GM18870 (cell line): ENCODE results near the gene CST8.

Experiments used
- ATAC-seq: cut with Tn5 transposase; IDR thresholded peaks from one replicate; pipeline ENCODE4 v1.9.1; 2021; ENCODE audit warnings: moderate library complexity; ENCODE audit not compliant: unreplicated experiment

The CST8 gene

DNA sequence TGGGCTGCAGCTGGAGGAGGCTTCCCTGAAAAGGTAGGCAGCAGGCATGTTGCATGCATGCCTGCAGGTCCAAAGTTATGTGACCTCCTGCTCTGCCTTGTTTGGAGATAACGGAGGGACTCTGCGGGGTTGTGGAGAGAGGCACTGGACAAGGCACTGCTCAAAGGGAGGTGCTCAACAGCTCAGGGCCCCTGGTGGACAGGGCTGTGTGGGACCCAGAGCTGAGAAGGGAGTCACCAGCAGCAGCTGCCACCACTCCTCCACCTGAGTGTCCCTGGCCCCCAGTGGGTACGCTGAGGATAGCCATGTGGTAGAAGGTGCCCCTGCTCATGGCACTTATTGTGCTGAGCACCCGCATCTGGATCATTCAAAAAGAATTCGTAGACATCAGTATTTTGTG lies 15.5 kb upstream of the CST8 start:
- no peak for ATAC-seq

DNA sequence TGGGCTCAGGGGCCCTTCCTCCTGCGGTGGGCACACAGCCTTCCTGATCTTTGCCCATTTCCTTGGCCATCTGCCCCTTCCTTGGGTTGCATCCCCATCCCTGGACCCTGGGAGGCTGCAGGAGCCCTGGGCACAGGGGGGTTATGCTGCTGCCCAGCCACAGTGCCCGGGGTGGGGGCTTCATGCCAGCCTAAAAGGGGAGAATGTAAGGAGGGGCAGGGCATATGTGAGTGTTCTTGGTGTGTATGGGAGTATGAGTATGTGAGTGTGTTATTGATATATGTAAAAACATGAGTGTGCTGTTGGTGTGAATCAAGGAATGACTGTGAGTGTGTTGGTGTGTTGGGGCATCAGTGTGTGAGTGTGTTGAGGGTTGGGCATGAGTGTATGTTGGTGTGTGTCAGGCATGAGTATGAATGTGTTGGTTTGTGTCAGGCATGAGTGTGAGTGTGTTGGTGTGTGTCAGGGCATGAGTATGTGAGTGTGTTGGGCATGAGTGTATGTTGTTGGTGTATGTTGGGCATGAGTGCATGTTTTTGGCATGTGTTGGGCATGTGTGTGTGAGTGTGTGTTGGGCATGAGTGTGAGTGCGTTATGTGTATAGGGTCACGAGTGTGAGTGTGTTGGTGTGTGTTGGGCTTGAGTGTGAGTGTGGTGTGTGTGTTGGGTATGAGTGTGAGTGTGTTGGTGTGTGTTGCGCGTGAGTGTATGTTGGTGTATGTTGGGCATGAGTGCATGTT lies 14.7 kb upstream of the CST8 start:
- no peak for ATAC-seq

GRCh38 chr20:23477223-23477622 lies 13.7 kb upstream of the CST8 start:
- ATAC-seq, result no peak

DNA sequence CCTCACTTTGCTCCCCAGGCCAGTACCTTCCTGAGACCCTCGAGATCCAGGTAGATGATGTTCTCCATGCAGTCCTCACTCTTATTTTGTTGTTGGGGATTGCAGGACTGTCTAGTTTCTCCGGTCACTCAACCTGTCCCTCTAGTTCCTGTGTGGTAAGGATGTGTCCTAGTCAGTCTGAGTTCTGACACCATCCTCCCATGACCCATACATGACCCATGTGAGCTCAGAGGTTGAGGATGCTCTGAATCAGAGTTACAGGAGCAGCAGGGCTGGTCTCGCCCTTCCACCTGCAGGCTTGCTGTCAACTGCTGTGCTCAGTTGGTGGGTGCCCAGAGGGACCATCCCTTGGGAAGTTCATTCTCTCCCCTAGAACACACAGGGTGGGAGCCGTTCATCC lies 11.9 kb upstream of the CST8 start:
- ATAC-seq, result no peak

- ATAC-seq, result no peak
Measured at GRCh38 chr20:23482138-23482537, 8.8 kb upstream of the CST8 start.

DNA sequence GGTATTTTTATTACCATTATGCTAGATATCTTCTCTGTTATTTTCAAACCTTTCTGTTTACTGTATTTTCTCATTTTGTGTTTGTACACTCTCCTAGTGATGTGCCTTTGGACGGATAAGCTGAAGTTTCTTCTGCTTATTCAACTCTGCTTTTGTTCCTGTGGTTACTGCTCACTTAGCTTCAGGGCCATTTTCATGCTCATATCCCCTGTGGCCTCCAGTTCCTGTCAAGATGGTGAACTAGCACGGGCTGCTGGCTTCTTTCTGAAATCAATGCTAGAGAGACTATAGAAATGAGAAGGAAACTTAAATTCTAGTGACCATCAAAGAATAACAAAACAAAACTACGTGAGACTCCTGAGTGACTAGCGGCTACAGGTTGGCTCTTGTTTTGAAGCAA lies 6.8 kb upstream of the CST8 start:
- no peak for ATAC-seq

DNA sequence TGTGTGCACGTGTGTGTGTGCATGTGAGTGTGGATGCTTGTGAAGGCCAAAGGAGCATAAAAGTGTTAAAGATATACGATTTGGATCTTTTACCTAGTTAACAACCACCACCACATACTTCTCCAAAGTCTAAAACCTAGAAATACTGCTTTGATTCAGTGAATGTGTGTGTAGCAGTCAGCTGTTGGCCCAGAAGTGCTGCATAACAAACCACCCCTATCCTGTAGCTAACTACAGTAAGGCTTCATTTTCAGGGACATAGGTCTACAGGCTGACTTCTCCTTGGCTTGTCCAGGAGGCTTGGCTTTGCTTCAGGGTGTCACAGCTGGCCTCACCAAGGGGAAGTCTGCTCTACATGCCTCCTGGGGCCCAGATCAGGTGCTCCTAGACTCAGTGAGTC lies 2.4 kb upstream of the CST8 start:
- no peak for ATAC-seq

GRCh38 chr20:23488996-23489395 lies 1.9 kb upstream of the CST8 start:
- no peak for ATAC-seq

DNA sequence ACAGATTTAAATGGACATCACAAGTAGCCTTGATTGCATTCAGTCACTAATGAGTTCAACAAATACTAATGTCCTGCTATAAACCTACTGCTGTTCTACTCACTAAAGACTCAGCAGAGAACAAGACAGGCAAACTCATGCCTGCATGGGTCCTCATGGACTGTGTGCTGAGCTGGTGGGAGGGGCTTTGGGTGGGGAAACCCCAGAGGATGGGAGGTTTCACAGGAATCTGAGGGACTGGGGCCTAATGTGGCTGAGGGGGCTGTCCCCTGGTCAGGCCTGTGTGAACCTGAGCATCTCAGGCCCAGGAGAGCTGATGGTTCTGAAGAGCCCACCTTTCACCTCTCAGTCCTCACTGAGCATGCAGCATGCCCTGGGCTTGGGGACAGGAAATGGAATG lies 1.4 kb downstream of the CST8 start:
- no peak for ATAC-seq

- no peak for ATAC-seq
Measured at GRCh38 chr20:23493172-23493772, 2.4 kb downstream of the CST8 start.

DNA sequence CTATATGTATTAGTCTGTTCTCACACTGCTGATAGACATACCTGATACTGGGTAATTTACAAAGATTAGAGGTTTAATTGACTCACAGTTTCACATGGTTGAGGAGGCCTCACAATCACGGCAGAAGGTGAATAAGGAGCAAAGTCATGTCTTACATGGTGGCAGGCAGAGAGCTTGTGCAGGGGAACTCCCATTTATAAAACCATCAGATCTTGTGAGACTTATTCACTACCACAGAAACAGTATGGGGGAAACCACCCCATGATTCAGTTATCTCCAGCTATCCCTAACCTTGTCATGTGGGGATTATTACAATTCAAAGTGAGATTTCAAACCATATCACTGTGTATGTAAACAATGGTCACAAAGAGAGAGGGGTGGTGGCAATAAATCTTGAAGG lies 6.6 kb downstream of the CST8 start:
- no peak for ATAC-seq

DNA sequence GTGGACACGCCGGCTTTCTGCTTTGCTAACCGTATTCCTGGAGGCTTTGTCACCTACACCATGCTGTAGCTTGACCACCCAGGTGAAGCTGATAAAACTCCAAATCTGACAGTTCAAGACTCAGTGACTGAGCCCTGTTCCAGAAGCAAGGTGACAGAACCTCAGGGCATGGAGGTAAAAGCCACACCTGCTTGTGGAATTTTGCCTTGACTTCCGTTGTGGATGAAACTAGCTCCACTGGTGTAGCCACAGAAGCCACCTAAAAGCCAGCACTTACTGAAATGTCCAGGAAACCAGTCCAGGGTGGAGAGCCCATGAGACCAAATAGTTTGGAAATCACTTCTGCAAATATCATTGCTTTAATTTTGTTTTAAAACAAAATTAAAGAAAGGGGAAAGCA lies 11.0 kb downstream of the CST8 start:
- no peak for ATAC-seq

- ATAC-seq, result no peak
Measured at GRCh38 chr20:23503649-23504048, 12.7 kb downstream of the CST8 start.

DNA sequence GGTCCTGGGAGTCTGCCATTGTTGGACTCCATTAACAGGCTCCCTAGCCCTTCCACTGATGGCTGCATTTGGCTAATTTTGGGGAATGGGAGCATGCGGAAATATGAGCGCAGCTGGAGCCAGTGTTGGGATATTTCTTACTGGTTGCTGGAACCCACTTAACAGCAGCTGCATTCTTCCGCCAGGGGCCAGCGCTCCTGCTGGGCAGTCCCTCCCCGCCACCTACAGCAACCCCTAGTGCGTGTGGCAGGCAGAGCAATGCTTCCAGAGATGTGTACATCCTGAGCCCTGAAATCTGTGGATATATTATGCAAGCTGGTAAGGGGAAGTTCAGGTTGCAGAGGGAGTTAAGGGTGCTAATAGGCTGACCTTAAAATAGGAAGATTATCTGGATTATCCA lies 16.4 kb downstream of the CST8 start:
- no peak for ATAC-seq

DNA sequence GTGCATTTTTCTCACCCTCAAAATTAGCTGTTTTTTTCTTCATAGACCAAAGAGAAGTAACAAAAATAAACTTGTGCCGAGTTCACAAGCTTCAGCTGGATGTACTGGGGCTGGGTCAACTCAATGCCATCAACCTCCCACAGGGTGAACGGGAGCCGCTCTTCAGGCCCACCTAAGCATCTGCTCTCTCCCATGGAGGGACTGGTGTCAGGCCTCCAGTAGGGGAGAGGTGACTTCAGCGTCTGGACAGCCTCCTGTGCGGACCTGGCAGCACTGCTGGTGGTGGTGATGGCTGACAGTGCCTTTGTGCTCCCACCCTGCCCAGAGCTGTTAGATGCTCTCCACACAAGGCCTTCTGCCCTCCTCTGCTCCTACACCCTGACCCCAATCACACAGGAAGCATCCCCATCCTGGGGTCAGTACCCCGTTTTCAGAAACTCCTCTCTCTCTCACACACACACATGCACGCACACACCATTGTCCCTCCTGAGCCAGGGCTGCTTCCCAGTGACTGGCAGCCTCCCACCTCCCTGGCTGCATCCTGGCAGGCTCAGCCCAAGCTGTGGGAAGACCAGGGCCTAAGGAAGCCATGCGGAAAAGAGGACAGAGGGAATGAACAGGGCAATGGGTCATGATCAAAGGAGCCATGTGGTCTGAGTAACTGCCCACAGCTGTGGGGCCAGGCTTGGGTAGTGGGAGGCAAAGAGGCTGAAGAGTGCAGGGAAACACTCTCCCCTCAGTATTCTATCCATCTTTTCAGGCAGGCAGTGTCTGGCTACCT lies 17.7 kb downstream of the CST8 start:
- no peak for ATAC-seq

- no peak for ATAC-seq
Measured at GRCh38 chr20:23509247-23509913, 18.5 kb downstream of the CST8 start.

DNA sequence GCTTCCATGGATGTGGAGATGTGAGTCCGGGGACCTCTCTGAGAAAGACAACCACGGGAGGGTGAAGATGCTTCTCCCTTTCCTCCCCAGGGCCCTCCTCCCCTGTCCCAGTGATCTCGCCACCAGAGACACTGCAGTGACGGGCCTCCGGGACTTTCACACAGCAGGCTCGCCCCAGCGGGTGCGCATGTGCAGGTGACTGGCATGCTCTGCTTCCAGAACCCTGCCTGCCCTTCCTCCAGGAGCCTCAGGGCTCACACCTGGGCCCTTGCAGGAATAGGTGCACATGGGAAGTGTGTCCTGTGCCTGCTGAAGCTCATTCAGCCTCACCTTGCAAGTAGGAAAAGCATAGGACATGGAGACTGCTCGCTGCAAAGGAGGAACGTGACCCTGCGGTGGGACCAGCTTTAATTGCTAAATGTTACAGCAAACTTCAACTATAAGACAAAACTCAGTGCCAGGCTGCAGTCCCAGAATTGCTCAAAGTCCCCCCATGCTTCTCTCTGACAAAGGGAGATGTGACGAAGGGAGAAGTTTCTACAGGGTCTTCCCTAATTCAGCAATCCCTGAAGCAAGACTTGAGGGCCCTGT lies 19.2 kb downstream of the CST8 start:
- ATAC-seq, result no peak

- peak; percentile 77 for ATAC-seq
Measured at GRCh38 chr20:23513164-23513563, 22.2 kb downstream of the CST8 start.

GRCh38 chr20:23514848-23515247 lies 23.9 kb downstream of the CST8 start:
- ATAC-seq, result no peak

GRCh38 chr20:23515250-23515939 lies 24.5 kb downstream of the CST8 start:
- no peak for ATAC-seq

- ATAC-seq, result no peak
Measured at GRCh38 chr20:23517719-23518118, 26.8 kb downstream of the CST8 start.
